GM21447 (cell line): ENCODE data around the gene CLCN7.

Experiments
- ATAC-seq: cut with Tn5 transposase; IDR thresholded peaks from one replicate; pipeline ENCODE4 v1.9.1; 2021; ENCODE audit not compliant: unreplicated experiment

The CLCN7 gene

GRCh38 chr16:1474796-1475551, at the start of gene CLCN7:
CLCN7 (minus strand) TSS chr16:1475028; CDS start chr16:1474974, 54 bp downstream.
- peak; percentile 81 for ATAC-seq

DNA sequence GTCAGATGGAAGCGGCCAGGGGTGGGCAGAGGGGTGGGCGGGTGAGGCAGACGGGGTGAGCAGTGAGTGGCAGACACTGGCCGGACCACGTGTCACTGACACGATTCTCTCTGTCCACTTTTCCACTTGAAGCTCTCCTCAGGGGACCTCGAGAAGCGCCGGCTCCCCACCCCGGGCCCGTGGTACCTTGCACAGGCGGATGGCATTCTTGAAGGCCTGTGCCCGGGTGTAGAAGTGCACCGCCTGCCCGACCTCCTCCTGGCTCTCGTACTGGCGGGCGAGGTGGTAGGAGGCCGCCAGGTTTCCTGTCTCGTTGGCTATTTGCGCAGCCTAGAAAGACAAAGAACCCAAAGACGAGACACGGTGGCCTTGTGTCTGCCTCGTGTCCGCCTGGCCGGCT, 49.5 kb upstream of the CLCN7 start:
- no peak for ATAC-seq

GRCh38 chr16:1523581-1524245, 48.9 kb upstream of the CLCN7 start:
- ATAC-seq: no peak

GRCh38 chr16:1520461-1520860, 45.6 kb upstream of the CLCN7 start:
- no peak for ATAC-seq

- ATAC-seq: no peak
These were observed 45.0 kb upstream of the CLCN7 start for GRCh38 chr16:1519831-1520230.

- no peak for ATAC-seq
These were observed 43.9 kb upstream of the CLCN7 start for GRCh38 chr16:1518626-1519135.

- ATAC-seq: no peak
These were observed 39.7 kb upstream of the CLCN7 start for GRCh38 chr16:1514507-1514906.

GRCh38 chr16:1512774-1513173, 37.9 kb upstream of the CLCN7 start:
- no peak for ATAC-seq

GRCh38 chr16:1511662-1512569, 37.1 kb upstream of the CLCN7 start:
- no peak for ATAC-seq

DNA sequence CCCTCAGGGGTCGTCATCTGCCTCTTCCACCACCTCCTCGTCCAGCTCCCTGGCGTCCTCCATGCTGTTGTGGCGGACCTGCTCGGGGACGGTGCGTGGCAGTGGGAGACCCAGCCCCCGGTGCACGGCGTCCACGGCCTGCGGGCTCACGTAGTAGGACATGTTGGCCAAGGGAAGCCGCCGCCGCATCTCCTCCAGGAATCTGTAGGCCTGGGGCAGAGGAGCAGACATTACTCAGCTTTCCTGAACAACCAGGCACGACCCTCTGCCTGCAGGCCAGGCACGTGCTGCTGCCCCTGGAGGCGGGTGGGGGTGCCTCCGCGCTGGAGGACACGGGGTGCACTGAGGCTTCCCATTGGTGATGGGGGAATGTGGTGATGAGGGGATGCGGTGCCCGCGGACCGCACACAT, 36.1 kb upstream of the CLCN7 start:
- no peak for ATAC-seq

DNA sequence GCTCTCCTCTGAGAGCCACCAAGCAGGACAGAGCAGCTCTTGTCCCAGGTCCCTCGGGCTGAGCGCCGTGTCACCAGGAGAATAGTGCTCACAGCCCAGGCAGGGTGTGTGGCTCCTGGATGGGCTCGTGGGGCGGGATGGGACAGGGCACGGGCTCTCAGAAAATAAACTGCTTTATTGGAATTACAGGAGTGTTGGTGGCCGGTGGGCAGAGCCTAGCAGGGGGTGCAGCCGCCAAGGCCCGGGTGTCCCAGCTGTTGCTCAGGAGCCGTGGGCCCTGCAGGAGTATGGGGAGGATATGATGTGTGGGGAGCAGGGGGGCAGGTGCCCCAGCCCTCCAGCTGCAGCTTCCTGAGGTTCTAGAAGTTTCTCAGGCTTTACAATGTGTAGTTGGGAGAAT, 35.4 kb upstream of the CLCN7 start:
- ATAC-seq: no peak

GRCh38 chr16:1509307-1510221, 34.7 kb upstream of the CLCN7 start:
- ATAC-seq: no peak

- no peak for ATAC-seq
These were observed 33.8 kb upstream of the CLCN7 start for GRCh38 chr16:1508494-1509187.

DNA sequence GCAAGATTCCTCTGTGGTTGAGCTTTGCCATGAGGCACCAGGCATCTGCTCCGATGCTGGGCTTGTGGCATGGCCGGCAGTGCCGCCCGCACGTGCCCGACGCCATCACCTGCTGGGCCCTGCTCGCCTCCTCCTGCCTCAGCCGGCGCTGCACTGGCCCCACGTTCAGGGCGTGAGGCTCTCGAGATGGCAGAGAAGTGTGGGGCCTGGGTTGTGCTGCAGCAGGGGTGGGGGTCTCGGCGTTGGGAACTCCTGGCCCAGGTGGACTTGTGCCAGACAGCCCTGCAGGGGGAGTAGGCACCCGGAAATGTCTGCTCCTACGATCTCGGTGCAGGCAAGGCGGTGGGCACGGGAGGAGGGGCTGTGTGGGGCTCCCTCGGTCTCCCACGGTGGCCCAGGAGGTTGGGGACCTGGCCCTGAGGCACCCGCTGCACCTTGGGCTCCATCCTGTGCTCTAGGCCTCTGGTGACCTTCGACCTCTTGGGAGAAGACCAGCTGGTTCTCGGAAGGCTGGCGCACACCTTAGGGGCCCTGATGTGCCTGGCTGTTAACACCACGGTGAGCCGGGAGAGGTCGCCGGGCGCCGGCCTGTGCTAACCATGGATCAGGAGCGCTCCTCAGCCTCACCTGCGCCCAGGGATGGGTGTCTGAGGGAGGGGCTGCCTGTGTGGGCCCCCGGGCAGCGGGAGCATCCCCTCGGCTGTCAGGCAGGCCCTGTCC, 31.8 kb upstream of the CLCN7 start:
- no peak for ATAC-seq

DNA sequence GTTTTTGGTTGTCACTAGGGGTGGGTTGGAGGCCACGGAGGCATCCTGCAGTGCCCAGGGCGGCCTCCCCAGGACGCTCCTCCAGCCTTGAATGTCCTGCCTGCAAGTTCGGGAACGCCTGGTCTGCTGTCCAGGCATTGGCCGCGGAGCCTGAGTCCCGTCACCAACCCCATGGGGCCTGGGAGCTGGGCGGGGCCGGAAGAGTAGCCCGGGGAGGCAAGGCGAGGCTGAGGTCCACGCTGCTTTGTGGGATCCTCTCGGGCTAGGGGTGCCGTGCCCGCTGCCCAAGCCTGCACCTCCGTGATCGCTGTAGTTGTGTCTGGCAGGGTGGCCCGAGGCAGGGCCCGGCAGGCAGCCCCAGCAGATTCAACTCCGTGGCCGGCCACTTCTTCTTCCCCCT, 31.1 kb upstream of the CLCN7 start:
- no peak for ATAC-seq

- ATAC-seq: no peak
These were observed 30.4 kb upstream of the CLCN7 start for GRCh38 chr16:1505073-1505844.

DNA sequence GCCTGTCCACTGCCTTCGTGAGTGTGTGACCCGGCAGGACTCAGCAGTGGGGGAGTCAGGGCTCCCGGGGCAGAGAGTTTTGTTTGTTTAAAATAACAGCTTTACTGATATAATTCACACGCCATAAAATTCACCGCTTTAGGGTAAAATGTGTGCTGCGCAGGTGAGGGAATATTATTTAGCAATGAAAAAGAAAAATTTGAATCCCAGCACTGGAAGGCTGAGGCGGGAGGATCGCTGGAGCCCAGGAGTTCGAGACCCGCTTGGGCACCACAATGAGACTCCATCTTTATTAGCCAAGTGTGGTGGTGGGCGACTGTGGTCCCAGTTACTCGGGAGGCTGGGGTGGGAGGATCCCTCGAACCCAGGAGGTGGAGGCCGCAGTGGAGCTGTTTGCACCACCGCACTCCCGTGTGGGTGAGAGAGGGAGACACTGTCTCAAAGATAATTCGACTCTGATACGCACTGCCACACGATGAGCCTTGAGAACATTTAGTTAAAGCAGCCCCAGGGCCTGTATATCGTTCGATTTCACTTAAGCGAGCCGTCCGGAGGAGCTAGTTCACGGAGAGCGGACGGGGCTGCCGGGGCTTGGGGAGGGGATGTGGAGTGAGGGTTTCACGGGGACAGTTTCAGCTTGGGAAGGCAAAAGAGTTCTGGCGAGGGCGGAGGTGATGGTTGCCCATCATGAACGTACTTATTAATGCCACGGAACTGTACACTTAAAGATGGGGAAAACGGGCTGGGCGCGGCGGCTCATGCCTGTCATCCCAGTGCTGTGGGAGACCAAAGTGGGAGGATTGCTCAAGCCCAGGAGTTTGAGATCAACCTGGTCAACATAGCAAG, 28.5 kb upstream of the CLCN7 start:
- no peak for ATAC-seq
